HG03135 (cell line): Measurements from ENCODE around the gene FTO.

ENCODE experiments used
- ATAC-seq: cut with Tn5 transposase; IDR thresholded peaks from one replicate; pipeline ENCODE4 v1.9.1; 2021; ENCODE audit warnings: mild to moderate bottlenecking, moderate library complexity; ENCODE audit not compliant: unreplicated experiment

Gene FTO

GRCh38 chr16:54191592-54191991 is 487.6 kb downstream of the FTO start:
- no peak for ATAC-seq

DNA sequence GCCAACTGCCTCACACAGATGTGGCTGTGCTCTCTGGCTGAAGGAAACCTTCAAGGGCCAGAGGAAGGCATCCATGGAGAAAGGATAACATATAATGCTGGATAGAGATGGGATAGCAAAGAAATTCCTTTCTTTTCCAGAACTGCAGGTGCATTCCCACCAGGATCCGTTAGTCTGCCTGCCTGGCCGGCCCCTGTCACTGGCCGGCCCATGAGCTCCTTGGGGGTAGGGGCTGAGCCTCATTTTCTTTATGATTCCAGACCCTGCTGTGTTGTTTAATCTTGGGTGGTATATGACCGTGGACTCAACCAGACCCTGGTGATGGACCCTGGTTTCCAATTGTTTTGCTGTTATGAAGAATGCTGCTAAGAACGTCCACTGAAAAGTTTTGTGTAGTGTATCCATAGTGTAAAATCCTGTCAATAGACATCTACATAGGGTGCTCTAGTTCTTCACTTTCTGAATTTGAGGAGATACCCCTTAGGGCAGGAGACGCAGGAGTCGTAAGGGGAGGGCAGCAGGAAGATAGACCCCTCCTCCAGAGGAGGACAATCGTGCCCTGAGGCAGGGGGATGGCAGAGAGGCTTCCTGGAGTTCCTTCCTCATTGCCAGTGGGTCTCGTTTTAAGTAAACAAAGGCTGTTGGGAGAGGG is 489.2 kb downstream of the FTO start:
- no peak for ATAC-seq

DNA sequence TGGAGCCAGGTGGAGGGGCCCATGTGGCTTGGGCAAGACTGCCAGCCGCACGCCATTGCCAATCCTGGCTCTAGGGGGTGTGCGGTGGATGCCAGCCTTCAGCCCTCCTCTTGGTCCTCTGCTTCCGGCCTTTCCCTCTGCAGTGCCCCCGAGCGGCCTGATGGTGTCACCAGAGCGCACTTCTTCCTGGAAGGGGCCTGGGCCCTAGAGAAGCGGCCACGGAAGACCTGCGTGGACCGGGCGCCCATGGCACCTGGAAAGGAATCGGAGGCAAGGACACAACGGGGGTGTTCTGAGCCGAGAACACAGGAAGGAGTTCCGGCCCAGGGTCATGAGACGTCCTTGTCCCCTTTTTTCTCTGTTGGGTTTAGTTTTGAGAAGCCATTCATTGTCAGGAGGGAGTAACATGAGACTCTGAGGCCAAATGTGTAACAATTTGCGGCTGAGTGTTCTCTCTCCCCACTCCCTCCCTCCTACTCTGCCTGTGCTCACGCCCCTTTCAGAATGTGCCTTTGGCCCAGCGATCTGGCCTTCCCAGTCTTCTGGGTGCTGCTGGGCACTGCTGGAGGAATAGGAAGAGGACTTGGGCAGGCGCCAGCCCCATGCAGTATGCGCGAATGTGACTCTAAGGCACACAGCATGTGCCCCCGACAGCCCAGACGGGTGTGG is 489.8 kb downstream of the FTO start:
- no peak for ATAC-seq

DNA sequence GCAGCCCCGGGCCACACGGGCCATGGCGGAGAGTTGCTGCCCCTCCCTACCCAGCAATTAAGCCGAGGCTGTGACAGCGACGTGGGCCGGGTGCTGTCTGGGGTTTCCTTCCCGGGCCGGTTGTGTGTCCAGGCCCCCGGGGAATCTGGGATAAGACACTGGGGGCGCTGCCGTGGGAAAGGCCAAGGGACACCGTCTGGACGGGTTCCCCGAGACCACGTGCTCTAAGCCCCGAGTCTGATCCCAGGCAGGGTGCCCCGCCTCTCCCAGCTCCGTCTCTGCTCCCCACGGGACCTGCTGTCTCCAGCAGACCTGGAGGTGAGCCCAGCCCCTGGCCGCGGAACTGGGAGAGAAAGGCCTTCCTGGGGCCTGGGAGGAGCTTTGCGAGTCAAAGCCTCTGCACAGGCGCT is 490.4 kb downstream of the FTO start:
- no peak for ATAC-seq

- no peak for ATAC-seq
Measured at GRCh38 chr16:54197758-54198157, 493.8 kb downstream of the FTO start.

- ATAC-seq = no peak
Measured at GRCh38 chr16:54199487-54200160, 495.7 kb downstream of the FTO start.

GRCh38 chr16:54200161-54200534 is 496.2 kb downstream of the FTO start:
- no peak for ATAC-seq

GRCh38 chr16:54200720-54201119 is 496.8 kb downstream of the FTO start:
- no peak for ATAC-seq

DNA sequence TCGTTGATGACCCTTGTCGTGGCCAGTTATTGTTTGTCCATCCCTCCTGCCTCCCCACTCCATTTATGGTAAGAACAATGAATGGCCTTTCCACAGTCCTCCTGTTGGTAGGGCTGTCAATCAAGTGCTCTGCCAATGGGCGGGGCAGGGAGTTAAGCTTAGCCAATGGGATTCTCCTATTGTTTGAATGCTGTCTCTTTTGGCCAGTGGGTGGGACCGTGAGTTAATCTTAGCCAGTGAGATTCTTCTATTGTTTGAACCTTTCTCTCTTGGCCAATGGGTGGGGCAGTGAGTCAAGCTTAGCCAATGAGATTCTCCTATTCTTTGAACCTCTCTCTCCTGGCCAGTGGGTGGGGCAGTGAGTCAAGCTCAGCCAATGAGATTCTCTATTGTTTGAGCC is 497.2 kb downstream of the FTO start:
- ATAC-seq = no peak
